NCI-H2081 treated with DMSO at 0.1 percent for 48 hours (cell line): ENCODE data around the gene MFGE8.

Experiments used
- DNase-seq: peaks from one replicate; lab custom pipeline; 2025; lab: John Stamatoyannopoulos, UW

Gene MFGE8

GRCh38 chr15:88898736-88899135, 14.4 kb downstream of the MFGE8 start:
- no peak for DNase-seq

GRCh38 chr15:88897456-88898194, 15.6 kb downstream of the MFGE8 start:
- DNase-seq, result no peak

DNA sequence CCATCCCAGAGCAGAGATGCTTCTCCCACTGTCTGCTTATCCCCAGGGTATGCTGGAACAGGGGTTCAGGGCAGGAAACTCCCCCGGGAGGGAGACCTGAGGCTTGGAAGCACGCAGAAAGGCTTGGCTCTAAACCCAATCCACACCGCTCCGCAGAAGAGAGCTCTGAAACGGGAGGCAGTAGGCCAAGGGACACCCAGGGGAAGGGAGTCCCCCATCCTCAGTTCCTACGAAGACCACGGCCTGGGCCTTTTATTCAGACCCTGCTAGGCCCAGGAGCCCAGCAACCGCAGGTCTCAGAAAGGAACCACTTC, 16.1 kb downstream of the MFGE8 start:
- no peak for DNase-seq

- no peak for DNase-seq
Measured at GRCh38 chr15:88896333-88897033, 16.7 kb downstream of the MFGE8 start.

- no peak for DNase-seq
Measured at GRCh38 chr15:88894819-88895767, 18.1 kb downstream of the MFGE8 start, which contains the start of gene HAPLN3. TSS of gene HAPLN3 (minus strand) at chr15:88895544. CDS start at chr15:88887298, 8,246 bp downstream.

DNA sequence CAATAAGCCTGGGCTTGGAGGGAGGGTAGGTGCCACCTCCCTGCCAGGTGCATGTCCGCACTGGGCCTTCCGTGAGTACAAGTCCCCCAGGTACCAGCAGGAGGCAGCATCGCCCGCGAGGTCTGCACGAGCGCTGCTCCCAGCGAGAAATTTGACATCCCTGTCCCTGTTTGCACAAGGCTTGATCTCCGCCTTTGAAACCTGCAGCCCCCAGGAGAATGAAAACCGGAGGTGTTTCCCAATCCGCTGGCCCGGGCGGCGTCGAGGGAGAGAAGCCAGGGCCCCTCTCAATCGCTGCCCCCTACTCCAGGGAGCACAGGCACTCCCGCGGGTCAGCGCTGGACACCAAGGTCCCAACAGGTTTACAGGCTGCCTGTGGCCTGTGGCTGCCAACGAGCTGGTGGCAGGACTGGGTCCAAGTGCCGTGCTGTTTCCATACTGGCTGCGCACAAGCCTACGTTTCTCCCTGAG, 18.8 kb downstream of the MFGE8 start:
- DNase-seq, result no peak

GRCh38 chr15:88891540-88892254, 21.5 kb downstream of the MFGE8 start:
- no peak for DNase-seq

GRCh38 chr15:88890495-88890894, 22.7 kb downstream of the MFGE8 start:
- no peak for DNase-seq

- no peak for DNase-seq
Measured at GRCh38 chr15:88888719-88889118, 24.5 kb downstream of the MFGE8 start.

DNA sequence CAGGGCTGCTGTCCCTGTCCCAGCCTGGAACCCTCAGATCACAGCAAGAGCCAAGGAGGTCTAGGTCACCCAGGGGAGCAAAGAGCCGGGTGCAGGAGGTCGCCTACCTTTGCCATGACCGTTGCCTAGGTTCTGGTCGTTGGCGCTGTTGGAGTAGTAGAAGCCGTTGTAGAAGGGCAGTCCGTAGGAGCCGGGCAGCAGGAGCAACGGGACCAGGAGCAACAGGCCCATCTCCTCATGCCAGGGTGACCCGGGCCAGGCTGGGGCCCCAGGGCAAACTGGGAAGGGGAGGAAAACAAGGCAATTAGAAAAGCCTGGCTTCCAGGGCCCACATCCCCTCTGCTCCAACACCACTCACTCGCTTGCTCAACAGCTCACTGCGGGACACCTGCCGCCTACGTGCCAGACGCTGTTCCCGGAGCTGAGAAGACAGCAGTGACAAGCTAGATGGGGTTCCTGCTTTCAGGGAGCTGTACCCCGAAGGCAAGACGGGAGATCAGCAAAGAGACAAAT, 26.1 kb downstream of the MFGE8 start:
- DNase-seq, result no peak

DNA sequence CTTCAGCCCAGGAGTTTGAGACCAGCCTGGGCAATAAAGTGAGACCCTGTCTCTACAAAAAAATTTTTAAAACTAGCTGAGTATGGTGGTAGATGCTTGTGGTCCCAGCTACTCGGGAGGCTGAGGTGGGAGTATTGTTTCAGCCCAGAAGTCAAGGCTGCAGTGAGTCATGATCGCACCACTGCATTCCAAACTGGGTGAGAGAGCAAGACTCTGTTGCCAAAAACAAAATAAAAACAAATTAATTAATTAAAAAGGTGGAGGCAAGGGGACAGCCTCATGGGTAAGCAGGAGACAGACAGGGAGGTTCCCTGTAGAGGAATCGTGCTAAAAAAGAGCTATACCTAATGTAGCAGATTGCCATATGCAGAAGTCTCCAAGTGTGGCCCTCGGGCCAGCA, 30.4 kb downstream of the MFGE8 start:
- DNase-seq, result no peak

DNA sequence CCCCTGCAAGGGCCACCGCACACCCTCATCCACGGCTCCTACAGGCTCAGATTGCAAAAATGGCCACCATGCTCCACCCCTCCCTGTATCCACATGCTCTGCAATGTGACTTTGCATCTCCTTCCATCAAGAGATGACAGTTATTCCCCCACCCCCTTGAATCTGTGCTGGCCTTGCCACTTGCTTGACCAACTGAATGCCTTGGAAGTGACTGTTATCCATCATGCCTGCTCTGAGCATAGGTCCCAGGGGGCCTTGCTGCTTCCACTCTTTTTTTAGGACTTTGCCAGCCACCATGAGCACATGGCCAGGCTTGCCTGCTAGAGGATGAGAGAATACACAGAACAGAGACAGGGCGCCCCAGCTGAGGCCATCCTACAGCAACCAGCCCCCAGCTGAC, 31.4 kb downstream of the MFGE8 start:
- DNase-seq, result no peak

- no peak for DNase-seq
Measured at GRCh38 chr15:88880944-88881740, 32.0 kb downstream of the MFGE8 start.

DNA sequence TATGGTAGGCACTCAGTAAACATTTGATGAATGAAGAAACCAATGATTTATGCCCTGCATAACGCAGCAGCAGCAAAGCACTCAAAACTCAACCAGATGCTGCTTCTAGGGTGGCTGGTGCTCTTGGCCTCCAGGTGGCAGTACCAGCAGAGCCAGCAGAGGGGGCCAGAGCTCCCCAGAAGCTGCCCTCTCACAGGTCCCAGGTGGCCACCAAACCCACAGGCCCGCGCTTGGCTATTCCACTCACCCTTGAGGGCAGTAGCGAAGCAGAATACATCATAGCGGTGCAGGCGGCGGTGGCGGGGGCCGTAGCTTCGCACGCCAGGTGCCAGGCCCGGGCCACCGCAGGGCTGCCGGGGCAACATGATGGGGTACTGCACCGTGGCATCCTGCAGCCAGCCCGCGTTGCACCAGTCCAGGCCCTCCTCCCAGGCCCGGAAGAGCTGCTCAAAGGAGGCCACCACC, 34.4 kb downstream of the MFGE8 start:
- no peak for DNase-seq

DNA sequence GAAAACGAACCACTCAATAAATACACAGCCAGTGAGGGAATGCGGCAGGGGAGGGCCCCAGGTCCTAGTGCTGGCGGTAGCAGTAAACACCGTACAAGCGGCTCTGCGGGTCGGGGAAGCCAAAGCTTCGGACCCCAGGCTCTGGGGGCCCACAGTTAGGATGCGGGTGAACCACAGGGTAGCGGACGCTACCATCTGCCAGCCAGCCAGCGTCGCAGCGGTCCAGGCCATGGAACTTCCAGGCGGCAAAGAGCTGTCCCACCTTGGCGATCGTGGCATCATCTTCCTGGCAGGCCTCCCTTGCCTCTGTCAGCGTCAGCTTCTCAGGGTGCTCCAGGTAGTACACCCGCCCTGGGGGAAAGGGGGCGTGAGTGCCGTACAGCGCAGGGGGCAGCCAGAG, 35.3 kb downstream of the MFGE8 start:
- DNase-seq, result no peak

DNA sequence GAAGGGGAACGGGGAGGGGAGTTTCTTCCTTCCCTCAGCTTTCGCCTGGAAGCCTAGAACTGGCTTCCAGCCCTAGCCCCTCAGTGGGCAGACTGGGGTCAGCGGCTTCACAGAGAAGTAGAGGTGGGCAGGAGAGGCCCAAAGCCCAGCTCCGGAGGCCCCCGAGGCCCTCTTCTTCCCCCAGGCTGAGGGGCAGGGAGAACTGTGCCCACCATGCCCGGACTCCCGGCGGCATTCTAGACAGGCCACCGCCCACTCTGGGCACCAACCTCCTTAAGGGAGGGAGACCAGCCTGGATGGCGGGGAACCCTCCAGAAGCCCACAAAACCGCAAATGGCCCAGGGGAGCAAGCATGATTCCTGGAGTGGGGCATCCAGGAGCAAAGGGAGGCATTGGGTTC, 35.8 kb downstream of the MFGE8 start:
- no peak for DNase-seq

- no peak for DNase-seq
Measured at GRCh38 chr15:88876573-88876972, 36.6 kb downstream of the MFGE8 start.

- no peak for DNase-seq
Measured at GRCh38 chr15:88874684-88875083, 38.5 kb downstream of the MFGE8 start.

DNA sequence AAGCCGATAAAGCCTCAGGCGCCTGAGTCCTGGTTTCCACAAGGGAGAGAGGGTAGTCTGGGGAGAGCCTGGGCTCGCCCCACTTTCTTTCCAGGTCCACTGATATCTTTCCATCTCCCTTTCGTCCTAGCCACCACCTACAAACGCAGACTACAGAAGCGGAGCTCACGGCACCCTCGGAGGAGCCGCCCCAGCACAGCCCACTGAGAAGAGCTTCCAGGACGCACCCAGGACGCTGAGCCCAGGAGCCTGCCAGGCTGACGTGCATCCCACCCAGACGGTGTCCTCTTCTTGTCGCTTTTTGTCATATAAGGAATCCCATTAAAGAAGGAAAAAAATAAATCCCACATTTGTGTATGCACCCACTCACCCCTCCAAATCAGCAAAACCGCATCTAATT, 38.9 kb downstream of the MFGE8 start:
- no peak for DNase-seq

GRCh38 chr15:88873786-88874185, 39.4 kb downstream of the MFGE8 start:
- no peak for DNase-seq

GRCh38 chr15:88872706-88873105, 40.5 kb downstream of the MFGE8 start:
- DNase-seq, result no peak
